Ovary (tissue), 9 donors: ENCODE data around the gene GOSR2. TPM values are rescaled to one million over a fixed set of nuclear protein-coding genes. Genes with fewer than 3 reads are reported as not detected.

ENCODE experiments used
- DNase-seq, 5 donors: peaks; one replicate each; pipeline ENCODE4 v3.0.0-alpha.2; 2019 to 2020
- H3K27ac ChIP-seq, 2 donors: fragments of 200-600 bp; one replicate each; pipeline versions ENCODE4 v1.5.1 to v1.8.0; 2019 to 2022
- H3K27me3 ChIP-seq: fragments of 200-600 bp; one replicate; pipeline ENCODE4 v1.8.0; 2022
- H3K36me3 ChIP-seq: fragments of 200-600 bp; sonication (generic); one replicate; pipeline ENCODE4 v1.5.1; 2019
- H3K4me1 ChIP-seq: one replicate; pipeline ENCODE4 v1.8.1; 2013; ENCODE audit warnings: mild to moderate bottlenecking, moderate library complexity; ENCODE audit not compliant: insufficient read depth
- H3K4me3 ChIP-seq: fragments of 200-600 bp; sonication (generic); one replicate; pipeline ENCODE4 v1.5.1; 2017
- H3K9me3 ChIP-seq, 2 donors: fragments of 200-600 bp in 1 of 2; sonication (generic) in 1 of 2; one replicate each; pipeline versions ENCODE4 v1.5.1 to v1.8.1; 2013 to 2019; ENCODE audit warnings: mild to moderate bottlenecking in 1 of 2, moderate library complexity in 1 of 2
- CTCF ChIP-seq, 3 donors: fragments of 450-650 bp in 2 of 3; fragments of 200-600 bp in 1 of 3; IDR thresholded peaks; one replicate each; pipeline versions ENCODE4 v1.5.1 to v1.8.0; 2016 to 2022; ENCODE audit warnings: antibody characterized with exemption in 3 of 3, mild to moderate bottlenecking in 1 of 3
- EP300 ChIP-seq: sonication (generic); formaldehyde crosslinking; IDR thresholded peaks from one replicate; pipeline ENCODE4 v1.6.1; 2017; ENCODE audit warnings: antibody characterized with exemption
- POLR2A ChIP-seq: fragments of 450-650 bp; IDR thresholded peaks from one replicate; pipeline ENCODE4 v1.6.1; 2017; ENCODE audit warnings: antibody characterized with exemption, mild to moderate bottlenecking, moderate library complexity
- WGBS, 3 donors: extraction: QIAGEN DNeasy Blood & Tissue Kit in 1 of 3; methylation state at CpG; one replicate each; pipeline versions ENCODE4 v1.1.5 to v1.1.7; 2013 to 2017; 5-methylcytosine and 5-hydroxymethylcytosine counted together
- intact Hi-C, 4 donors: fragments of 100-400 bp; cut with DNase I; formaldehyde crosslinking; loops; one replicate each; pipeline versions ENCODE4 v1.11.0 to v1.15.1; 2022 to 2023
- polyA plus RNA-seq, 2 donors: library from polyadenylated mRNA; stranded (reverse); fragments of 200-250 nt in 1 of 2; fragments of 350-450 nt in 1 of 2; fragmentation: Illumina TruSeq in 1 of 2; extraction: RNeasy Lipid Tissue Mini Kit (QIAGEN cat#74804) in 1 of 2; gene quantifications; one replicate each; pipeline ENCODE4 v1.2.3, GENCODE V29; 2013 to 2014
- total RNA-seq, 7 donors: library from RNA; depleted of rRNA in 2 of 7; stranded (reverse); fragments of >200 nt in 2 of 7; fragmentation: NEBNext Ultra II Directional in 3 of 7; extraction: Animal tissue kit (Norgen Biotek cat#: 25700) in 3 of 7; gene quantifications; one replicate each; pipeline versions ENCODE4 v1.1.0 to v1.2.4, GENCODE V29; 2016 to 2023
- donor health status: DM: no; HTN: no; CAD: no; lungs with moderate emphysema.
- donor health status: DM: no; HTN: no; CAD: no.
- donor health status: Bipolar disorder and iron deficiency.
- donor health status: DM: yes; HTN: yes; CAD: no.
- donor health status: DM: no; HTN: no; CAD: no.
- donor health status: DM: yes; HTN: yes; CAD: no.

The GOSR2 gene
- total and polyA plus RNA-seq, 9 donors, result 24.2 to 79.3 (median 53.1) TPM

GRCh38 chr17:46925185-46925868 lies 2.4 kb downstream of the GOSR2 start:
- 74 to 81% (median 74%) methylated on average over 5 of the region's 5 CpGs for WGBS, 3 donors
- Histone ChIP-seq H3K36me3 (no peaks in the 10 kb centered on the region), H3K4me1 (peaks cover 4% of the 10 kb centered on the region), H3K4me3 (no peak overlapping the region), H3K27ac (no peak overlapping the region), H3K9me3 (no peaks in the 10 kb centered on the region), H3K27me3 (no peaks in the 10 kb centered on the region)
- intact Hi-C loops, result no loop called here
- DNase-seq, result no peak
- TF ChIP-seq POLR2A (no peak), EP300 (no peak), CTCF (IDR thresholded peaks at IDR 0.05) (no peak)

GRCh38 chr17:46928467-46929261 lies 5.7 kb downstream of the GOSR2 start:
- TF ChIP-seq EP300 (no peak), CTCF (IDR thresholded peaks at IDR 0.05) (no peak), POLR2A (no peak)
- Histone ChIP-seq H3K9me3 (no peaks in the 10 kb centered on the region), H3K27me3 (no peaks in the 10 kb centered on the region), H3K4me3 (no peak overlapping the region), H3K4me1 (peaks cover 4% of the 10 kb centered on the region), H3K36me3 (no peaks in the 10 kb centered on the region), H3K27ac (no peak overlapping the region)
- 65 to 79% (median 72%) methylated on average over 10 of the region's 10 CpGs for WGBS, 3 donors
- intact Hi-C loops, result no loop called here
- DNase-seq, result no peak

- H3K4me3 ChIP-seq, result no peak overlapping the region
- H3K4me1 ChIP-seq, result peaks cover 4% of the 10 kb centered on the region
- intact Hi-C loops, result no loop called here
- TF ChIP-seq CTCF (IDR thresholded peaks at IDR 0.05) (no peak), POLR2A (no peak), EP300 (no peak)
- 72 to 84% (median 72%) methylated on average over 6 of the region's 6 CpGs for WGBS, 3 donors
- no peak for DNase-seq
- H3K27ac ChIP-seq, result no peak overlapping the region
- no peaks in the 10 kb centered on the region for H3K36me3 ChIP-seq
- no peaks in the 10 kb centered on the region for H3K27me3 ChIP-seq
- no peaks in the 10 kb centered on the region for H3K9me3 ChIP-seq
Measured at GRCh38 chr17:46929413-46929812, 6.5 kb downstream of the GOSR2 start.

- Histone ChIP-seq H3K36me3 (no peaks in the 10 kb centered on the region), H3K27ac (no peak overlapping the region), H3K9me3 (no peaks in the 10 kb centered on the region), H3K27me3 (no peaks in the 10 kb centered on the region), H3K4me3 (no peak overlapping the region), H3K4me1 (peaks cover 4% of the 10 kb centered on the region)
- no peak for DNase-seq
- intact Hi-C loops, result no loop called here
- WGBS, 3 donors, result 89 to 95% (median 91%) methylated on average over 4 of the region's 4 CpGs
- no peak for TF ChIP-seq POLR2A
- TF ChIP-seq CTCF (IDR thresholded peaks at IDR 0.05), result no peak
- no peak for TF ChIP-seq EP300
Measured at GRCh38 chr17:46930051-46930450, 7.1 kb downstream of the GOSR2 start.
